SU-DHL-6 (cell line): Measurements from ENCODE around the gene PEAK3.

ENCODE experiments used
- EZH2phosphoT487 ChIP-seq: fragments of 200-600 bp; sonication (generic), shearing (Covaris generic); conservative IDR thresholded peaks from 2 replicates; pipeline ENCODE4 v1.6.1; 2018; ENCODE audit warnings: mild to moderate bottlenecking, antibody characterized with exemption, low read length, moderate library complexity, mixed read lengths
- TF ChIP-seq, protein P1 (sequence below): fragments of 200-600 bp; sonication (generic); IDR thresholded peaks from one replicate; pipeline ENCODE4 v1.5.1; 2017; ENCODE audit warnings: antibody characterized with exemption, mild to moderate bottlenecking, low read length, moderate library complexity; ENCODE audit not compliant: insufficient read depth, poor library complexity, severe bottlenecking

DNA sequence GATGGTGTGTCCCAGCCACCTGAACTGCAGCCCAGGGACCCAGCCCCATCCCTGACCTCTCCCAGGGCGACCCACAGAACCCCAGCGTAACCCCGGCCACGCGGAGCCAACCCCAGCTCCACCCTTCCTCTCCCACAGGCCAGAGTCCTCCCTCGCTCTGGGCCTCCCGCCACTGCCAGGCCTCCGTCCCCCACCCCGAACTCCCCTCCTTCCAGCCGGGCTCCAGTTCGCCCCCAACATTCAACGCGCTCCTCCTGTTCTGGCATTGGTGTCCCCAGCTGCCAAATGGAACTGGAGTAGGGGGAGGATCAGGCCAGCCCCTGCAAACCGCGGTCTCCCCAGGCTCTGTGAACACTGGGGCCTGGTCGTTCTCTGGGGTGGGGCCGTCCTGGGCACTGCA, 18.6 kb upstream of the PEAK3 start:
- TF ChIP-seq, protein P1, sequence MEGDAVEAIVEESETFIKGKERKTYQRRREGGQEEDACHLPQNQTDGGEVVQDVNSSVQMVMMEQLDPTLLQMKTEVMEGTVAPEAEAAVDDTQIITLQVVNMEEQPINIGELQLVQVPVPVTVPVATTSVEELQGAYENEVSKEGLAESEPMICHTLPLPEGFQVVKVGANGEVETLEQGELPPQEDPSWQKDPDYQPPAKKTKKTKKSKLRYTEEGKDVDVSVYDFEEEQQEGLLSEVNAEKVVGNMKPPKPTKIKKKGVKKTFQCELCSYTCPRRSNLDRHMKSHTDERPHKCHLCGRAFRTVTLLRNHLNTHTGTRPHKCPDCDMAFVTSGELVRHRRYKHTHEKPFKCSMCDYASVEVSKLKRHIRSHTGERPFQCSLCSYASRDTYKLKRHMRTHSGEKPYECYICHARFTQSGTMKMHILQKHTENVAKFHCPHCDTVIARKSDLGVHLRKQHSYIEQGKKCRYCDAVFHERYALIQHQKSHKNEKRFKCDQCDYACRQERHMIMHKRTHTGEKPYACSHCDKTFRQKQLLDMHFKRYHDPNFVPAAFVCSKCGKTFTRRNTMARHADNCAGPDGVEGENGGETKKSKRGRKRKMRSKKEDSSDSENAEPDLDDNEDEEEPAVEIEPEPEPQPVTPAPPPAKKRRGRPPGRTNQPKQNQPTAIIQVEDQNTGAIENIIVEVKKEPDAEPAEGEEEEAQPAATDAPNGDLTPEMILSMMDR: no peak
- no peak for TF ChIP-seq EZH2phosphoT487
